GM12864 (cell line): ENCODE measurements around the gene CCNF.

ENCODE experiments used
- DNase-seq: peaks from one replicate; pipeline ENCODE4 v3.0.0-alpha.2; 2011; ENCODE audit warnings: low read depth
- H3K4me3 ChIP-seq: 2 replicates; pipeline ENCODE4 v1.5.1; 2011; ENCODE audit warnings: mild to moderate bottlenecking, low read depth, low read length, control low read depth
- TF ChIP-seq, protein P1 (sequence below): IDR thresholded peaks from 2 replicates; pipeline ENCODE4 v1.5.1; 2011; ENCODE audit warnings: low read depth, mild to moderate bottlenecking, moderate library complexity, low read length, control low read depth, inconsistent platforms; ENCODE audit errors: missing control alignments

The CCNF gene

DNA sequence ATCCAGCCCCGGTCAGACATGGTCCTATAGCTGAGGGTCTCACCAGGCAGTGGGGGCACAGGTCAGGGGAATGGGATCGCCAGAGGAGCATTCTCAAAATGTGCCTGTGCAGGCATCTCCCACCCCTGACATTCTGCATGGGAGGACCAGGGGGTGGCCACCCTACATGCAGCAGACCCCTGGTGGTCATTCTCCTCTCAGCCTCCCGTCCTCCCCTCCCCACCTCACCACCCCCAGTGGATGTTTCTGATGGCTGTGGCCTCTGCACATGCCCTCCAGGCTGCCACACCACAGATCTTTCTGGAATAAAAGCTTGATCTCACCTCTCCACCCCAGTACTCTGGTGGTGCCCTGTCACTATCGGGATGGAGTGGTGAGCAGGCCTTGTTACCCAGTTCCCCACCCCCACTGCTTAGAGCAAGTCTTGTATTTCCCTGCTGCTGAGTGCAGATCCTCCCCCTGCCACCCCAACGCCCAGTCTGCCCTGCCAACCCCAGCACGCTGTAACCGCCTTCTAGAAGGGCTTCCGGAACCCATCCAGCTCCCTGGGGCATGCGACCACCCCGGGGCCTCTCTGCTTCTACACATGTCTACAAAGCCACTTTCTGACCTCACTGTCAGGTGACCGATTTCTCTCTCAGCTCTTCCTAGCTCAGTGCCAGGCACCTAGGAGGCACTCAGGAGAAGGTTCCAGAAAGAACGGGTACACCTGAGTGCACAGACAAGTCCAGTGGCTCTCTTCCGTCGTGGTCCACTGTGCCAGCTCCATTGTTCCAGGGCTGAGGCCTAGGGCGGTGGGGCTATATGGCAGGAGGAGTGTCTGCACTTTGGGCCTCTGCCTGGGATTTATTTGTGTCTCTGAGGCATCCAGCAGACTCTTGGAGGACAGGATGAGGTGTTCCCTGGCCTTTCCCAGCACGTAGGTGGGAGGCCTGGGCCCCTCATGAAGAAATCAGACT is 55.0 kb downstream of the CCNF start:
- TF ChIP-seq, protein P1, sequence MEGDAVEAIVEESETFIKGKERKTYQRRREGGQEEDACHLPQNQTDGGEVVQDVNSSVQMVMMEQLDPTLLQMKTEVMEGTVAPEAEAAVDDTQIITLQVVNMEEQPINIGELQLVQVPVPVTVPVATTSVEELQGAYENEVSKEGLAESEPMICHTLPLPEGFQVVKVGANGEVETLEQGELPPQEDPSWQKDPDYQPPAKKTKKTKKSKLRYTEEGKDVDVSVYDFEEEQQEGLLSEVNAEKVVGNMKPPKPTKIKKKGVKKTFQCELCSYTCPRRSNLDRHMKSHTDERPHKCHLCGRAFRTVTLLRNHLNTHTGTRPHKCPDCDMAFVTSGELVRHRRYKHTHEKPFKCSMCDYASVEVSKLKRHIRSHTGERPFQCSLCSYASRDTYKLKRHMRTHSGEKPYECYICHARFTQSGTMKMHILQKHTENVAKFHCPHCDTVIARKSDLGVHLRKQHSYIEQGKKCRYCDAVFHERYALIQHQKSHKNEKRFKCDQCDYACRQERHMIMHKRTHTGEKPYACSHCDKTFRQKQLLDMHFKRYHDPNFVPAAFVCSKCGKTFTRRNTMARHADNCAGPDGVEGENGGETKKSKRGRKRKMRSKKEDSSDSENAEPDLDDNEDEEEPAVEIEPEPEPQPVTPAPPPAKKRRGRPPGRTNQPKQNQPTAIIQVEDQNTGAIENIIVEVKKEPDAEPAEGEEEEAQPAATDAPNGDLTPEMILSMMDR, result no peak
- no peak overlapping the region for H3K4me3 ChIP-seq
- no peak for DNase-seq

DNA sequence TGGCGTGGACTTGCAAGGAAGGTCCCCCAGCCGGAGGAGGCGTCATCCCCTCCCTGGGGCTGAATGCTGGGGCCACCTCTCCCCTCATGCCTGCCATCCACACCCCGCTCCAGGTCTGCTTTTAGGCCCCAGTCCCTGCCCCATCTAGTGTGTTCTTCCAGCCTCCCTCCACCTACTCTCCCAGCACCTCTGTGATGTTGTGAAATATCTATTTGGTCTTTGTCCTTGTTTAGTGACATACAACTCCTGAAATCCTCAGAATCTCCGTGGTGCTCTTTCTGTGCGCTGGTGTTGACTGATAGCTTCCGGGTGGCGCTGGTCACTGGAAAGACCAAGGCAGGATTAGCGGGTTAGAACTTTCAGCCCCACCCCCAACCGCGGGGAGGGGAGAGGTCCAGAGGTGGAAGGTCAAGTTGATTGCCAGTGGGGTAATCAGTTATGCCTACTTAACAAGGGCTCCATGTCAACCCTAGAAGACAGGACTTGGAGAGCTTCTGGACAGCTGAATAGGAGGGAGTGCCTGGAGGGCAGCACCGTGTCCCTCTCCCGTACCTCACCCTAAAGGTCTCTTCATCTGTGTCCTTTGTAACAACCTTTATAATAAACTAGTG is 55.8 kb downstream of the CCNF start:
- DNase-seq, result no peak
- TF ChIP-seq, protein P1, result no peak
- no peak overlapping the region for H3K4me3 ChIP-seq

DNA sequence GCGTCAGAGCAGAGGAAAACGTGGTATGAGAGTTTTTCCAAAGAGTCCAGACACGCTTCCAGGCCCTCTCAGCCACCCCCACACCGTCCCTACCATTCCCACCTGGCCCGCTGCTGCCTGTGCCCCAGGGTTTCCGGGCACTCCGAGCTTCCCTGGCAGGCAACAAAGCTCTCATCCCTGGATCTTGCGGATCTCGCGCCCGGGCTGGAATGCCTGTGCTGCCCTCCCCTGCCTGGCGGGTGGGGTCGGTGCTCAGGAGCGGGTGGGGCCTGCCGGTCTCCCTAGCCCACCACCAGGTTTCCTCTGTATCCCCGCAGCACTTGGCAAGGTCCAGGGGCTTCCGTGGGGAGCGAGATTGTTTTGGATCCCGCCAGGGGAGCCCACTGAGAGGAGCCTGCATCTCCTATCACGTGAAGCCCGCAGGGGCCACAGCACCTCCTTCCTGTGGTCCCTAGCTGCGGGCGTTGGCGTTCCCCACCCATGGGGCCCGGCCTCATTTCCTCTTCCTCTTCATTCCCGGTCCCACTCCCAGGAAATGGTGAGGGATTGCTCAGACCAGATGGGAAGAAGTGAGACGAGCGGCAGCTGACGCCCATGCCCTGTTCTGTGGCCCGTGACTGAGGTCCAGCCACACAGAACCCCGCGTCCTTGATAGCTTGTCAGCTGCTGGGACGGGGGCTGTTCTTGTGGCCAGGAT is 56.7 kb downstream of the CCNF start:
- no peak for DNase-seq
- H3K4me3 ChIP-seq, result no peak overlapping the region
- TF ChIP-seq, protein P1, result no peak

DNA sequence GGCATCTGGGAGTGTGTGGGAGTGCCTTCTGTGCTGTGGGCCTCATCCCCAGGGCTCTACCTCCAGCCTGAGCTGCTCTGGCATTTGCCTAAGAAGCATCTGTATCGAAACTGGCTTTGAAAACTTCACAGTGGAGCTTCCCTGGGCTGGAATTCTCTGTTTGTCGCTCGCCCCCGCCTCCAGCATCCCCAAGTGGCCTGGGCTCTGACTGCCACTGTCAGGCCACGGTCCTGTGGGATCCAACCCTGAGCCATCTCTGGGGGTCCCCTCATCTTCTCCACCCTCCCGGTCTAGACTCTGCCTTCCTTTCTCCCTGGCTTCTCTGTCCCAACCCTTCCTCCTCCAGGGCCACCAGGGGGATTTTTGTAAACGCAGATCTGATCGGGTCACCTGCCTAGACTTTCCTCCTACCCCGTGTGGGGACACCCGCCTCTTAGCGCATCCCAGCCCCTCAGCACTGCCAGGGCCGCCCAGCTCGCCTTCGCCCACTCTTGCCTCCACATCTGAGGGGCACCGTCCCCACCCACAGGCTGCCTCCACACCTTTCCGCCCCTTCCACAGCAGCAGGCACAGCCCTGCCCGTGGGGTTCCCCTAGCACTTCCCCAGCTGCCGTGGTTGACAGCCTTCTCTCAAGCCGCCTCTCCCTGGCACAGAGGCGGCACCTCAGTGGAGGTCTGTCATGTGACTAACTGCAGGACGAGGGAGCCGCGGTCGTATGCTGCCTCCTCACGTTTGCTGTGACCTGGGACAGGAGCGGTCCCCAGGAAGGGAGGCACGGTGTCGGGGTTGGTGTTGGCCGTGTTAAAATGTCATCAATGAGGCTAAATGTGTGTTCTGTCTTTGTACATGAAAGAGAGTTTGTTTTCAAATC is 57.6 kb downstream of the CCNF start:
- TF ChIP-seq, protein P1, result peak; percentile 39
- no peak for DNase-seq
- no peak overlapping the region for H3K4me3 ChIP-seq

DNA sequence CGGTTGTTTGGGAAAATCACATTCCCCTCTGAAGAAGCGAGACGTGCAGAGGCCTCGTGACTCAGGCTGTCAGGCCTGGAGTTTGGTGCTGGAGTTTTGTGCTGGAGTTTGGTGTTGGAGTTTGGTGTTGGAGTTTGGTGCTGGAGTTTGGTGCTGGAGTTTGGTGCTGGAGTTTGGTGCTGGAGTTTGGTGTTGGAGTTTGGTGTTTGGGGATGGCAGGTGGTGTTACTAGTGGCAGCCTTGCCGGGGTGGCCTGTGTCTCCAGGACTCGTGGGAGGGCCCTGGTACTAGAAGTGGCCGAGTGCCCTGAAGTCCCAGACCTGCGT is 58.2 kb downstream of the CCNF start:
- TF ChIP-seq, protein P1, result no peak
- no peak overlapping the region for H3K4me3 ChIP-seq
- DNase-seq, result no peak

DNA sequence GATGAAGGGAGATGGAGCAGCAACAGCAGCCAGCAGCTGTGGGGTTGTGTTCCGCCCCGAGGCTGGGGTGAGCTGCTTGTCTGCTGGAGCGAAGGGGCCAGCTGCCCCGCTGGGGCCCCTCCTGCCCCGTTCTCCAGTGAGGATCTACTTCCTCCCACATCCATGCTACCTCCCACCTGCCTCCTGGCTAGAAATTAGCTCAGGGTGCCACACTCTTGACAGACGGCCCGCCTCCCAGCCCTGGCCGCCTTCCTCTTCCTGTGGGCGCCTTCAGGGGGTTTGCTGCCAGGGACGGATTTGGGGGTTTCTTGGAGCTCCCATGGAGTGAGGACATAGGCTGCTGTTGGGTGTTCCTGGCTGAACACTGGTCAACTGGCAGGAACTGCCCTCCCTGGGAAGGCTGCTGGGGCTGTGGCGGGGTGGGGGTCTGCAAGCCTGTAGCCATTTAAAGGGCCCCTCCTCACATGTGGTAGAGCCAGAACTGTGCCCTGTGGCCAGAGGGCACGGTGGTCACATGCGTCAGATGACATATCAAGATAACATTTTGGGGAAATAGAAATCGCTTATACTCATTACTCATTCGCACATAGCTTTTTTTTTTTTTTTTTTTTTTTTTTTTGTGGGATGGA is 58.8 kb downstream of the CCNF start:
- no peak overlapping the region for H3K4me3 ChIP-seq
- DNase-seq, result no peak
- TF ChIP-seq, protein P1, result no peak
